GM18508 (cell line): ENCODE results near the gene NCAM2.

ENCODE experiments used
- ATAC-seq: cut with Tn5 transposase; IDR thresholded peaks from one replicate; pipeline ENCODE4 v1.9.1; 2021; ENCODE audit warnings: moderate number of reproducible peaks; ENCODE audit not compliant: insufficient read depth, unreplicated experiment

Gene NCAM2

DNA sequence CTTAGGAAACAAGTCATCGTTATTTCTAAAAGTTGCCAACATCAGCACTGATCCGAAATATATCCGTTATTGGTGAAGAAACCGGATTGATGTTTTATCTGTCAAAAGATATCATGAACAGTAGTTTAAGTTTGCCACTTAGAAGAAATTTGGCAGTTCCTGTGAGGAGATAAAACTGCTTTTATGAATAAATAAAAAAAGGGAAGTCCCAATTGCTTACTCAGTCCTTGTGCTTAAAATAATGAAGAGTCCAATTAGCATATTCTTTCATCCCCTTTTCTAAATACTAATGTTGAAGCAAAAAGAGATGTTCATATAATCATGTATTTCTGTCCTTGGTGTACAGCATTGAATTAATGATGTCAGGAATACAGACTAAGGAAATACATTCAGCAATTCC is 164.6 kb downstream of the NCAM2 start:
- ATAC-seq = no peak

GRCh38 chr21:21163904-21164303 is 165.7 kb downstream of the NCAM2 start:
- ATAC-seq = no peak

GRCh38 chr21:21165063-21165645 is 166.9 kb downstream of the NCAM2 start:
- ATAC-seq = no peak

- ATAC-seq = no peak
These were observed 176.5 kb downstream of the NCAM2 start for GRCh38 chr21:21174676-21175075.

GRCh38 chr21:21175798-21176334 is 177.7 kb downstream of the NCAM2 start:
- ATAC-seq = no peak

GRCh38 chr21:21177353-21177986 is 179.3 kb downstream of the NCAM2 start:
- ATAC-seq = no peak

DNA sequence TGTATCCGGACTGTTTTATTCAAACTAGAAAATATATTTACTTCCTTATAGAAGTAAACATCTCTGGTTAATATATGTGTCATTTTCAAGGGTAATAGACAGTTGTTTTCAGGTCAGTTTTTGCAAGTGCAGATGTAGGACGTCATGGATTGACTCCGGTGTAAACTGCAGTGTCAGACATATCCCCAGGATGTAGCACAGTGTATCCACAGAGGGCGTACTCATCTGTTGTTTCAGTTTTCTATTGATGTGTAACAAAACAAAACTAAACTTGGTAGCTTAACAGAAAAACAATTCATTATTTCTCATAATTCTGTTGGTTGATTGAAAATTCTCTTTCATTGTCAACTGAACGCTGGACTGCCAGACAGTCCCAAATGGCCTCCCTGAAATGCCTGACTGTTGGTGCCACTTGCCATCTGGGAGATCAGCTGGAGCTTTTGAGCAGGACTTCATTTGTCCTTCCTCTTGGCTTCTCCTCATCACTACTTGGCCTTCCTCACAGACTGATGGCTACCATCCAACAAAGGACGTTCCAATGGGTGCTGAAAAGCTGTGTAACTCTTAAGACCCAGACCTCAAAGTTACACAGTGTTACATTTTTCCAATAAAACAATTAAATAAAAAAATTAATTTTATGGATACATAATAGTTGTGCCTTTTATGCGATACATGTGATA is 181.6 kb downstream of the NCAM2 start:
- ATAC-seq = no peak

GRCh38 chr21:21182401-21183010 is 184.3 kb downstream of the NCAM2 start:
- ATAC-seq = no peak

DNA sequence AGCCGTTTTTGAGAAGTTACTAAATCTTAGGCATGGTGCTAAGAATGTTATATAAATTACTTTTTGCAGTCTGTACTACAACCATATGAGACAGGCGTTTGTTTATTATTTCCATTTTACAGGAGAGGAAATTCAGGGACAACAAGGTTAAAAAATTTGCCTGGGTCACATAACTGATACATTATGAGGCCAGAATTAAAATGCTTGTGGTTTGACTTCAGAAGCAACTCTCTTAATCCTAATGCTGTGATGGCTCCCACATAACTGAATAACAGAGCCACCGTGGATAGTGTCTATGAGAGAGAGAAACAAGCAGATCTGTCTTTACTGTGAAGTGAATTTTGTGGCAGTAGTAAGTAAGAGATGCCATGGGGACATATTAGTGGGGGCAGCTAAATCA is 184.9 kb downstream of the NCAM2 start:
- ATAC-seq = no peak

- ATAC-seq = no peak
These were observed 186.7 kb downstream of the NCAM2 start for GRCh38 chr21:21184771-21185528.

DNA sequence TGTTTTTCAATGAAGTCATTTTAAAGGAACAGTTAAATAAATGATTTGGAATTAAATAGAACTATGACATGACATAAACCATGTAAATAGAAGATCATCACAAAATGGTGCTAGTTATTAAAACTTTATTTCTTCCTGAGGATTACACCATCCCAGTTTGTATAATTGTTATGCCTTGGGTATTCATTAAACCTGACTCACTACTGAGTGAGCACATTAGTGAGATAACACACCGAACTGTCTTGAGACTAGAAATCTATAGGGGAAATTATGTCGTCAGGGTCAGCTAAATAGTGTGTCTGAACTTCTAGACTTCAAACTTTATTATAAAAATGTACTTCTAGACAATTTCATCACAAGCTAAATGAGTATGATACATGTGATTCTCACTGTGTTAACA is 189.4 kb downstream of the NCAM2 start:
- no peak for ATAC-seq

DNA sequence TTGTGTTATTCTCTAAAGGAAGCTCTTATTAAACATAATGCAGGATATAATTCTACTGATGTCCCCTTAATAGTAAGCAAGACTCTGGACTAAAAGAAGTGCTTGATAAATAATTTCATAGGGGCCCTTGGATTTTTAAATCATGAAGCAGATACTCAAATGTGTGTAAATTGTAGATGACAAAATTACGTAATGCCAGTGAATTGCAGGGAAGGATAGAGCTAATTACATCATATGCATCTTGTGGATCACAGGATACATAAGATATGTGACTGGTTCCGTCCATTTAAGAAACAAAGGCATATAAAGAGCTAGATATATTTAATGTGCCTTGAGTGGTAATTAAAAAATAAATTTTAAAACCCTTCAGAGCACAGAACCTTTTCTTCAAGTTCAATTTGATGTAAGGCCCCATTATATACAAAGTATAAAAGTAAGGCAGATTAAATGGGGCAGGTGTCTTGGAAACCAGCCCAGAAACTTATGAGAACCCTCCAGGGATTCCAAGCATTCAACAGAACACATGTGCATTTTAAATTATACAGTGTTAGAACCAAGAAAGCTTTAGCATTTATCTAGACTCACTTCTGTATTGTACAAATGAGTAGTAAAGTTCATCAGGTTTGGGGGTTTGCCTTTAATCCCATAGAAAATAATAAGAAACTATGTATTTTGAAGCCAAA is 190.4 kb downstream of the NCAM2 start:
- no peak for ATAC-seq

DNA sequence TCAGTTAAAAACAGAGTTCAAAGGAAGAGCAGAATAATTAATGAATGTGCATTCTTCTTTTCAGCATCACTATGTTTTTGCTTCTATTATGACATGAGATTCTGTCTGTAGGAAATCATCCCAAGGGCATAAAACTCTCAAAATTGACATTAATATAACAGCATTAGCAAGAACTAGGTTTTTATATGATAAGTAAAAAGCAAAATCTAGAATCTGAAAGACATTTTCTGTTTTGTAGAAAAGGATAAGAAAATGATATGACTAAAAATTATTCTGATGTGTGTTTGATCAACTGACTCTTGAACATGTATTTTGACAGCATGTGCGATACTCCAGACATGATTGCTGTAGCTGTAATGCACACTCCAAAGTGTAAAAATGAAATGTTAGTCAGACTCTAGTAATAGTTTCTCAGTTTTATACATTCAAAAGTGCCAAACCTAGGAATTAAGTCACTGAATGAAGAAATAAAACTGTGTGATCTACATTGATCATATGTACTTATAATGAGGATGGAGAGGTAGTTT is 197.3 kb downstream of the NCAM2 start:
- ATAC-seq = no peak

DNA sequence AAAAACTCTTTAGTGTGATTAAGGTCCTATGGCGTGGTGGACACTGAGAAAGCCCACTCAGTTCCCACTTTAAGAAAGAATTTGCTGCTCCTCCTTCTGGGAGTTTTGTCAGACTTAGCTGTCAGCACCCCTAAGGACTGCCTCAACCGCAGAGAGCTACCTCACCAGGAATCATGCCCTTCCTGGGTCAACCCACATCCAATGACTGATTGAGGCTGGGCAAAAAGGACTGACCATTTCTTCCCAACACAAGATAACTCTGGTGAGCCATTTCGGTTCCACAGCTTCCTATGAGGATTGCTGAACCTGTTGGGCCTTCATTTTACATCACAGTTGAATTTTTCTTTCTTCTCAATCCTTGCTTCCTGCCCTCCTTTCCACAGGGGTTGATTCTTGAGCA is 197.9 kb downstream of the NCAM2 start:
- ATAC-seq = no peak

DNA sequence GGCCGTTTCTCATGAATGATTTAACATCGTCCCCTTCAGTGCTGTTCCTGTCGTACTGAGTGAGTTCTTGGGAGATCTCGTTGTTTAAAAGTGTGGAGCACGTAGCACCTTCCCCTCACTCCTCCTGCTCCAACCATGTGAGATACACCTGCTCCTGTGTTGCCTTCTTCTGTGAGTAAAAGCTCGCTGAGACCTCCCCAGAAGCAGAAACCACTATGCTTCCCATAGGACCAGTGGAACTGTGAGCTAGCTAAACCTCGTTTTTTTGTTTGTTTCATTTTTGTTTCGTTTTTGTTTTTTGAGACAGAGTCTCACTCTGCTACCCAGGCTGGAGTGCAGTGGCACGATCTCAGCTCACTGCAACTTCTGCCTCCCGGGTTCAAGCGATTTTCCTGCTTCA is 198.6 kb downstream of the NCAM2 start:
- ATAC-seq = no peak

DNA sequence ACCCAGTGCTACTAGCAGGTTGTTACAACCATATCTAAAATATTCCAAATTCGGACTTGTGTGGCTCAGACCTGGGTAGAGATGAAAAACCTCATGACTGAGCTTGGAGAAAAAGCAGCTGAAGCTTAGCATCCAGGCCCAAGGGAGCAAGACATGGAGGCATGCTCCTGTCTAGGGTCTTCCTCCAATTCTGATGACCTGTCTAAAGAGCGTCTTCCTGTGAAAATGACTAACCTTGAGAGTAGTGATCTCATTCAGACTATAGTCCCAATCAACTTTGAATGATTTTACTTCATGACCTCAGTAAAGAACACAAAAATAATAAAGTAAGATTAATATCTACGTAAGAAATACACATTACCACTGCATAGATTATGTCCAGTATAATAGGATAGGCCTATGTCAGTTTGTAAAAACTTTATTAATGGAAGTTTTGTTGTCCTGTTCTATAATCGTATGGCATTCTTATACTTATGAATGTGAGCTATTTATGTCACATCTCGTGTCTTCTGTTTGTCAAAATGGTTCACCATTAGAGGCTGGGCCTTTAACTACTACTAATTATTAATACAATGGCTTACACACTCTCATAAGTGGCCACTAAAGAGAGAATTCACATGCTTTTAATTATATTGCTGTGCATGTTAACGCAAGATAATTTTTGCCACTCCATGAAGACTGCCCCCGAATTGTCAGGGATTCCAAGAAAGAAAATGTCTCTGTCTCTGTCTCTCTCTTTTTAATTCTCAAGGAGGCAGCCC is 201.3 kb downstream of the NCAM2 start:
- ATAC-seq = no peak

DNA sequence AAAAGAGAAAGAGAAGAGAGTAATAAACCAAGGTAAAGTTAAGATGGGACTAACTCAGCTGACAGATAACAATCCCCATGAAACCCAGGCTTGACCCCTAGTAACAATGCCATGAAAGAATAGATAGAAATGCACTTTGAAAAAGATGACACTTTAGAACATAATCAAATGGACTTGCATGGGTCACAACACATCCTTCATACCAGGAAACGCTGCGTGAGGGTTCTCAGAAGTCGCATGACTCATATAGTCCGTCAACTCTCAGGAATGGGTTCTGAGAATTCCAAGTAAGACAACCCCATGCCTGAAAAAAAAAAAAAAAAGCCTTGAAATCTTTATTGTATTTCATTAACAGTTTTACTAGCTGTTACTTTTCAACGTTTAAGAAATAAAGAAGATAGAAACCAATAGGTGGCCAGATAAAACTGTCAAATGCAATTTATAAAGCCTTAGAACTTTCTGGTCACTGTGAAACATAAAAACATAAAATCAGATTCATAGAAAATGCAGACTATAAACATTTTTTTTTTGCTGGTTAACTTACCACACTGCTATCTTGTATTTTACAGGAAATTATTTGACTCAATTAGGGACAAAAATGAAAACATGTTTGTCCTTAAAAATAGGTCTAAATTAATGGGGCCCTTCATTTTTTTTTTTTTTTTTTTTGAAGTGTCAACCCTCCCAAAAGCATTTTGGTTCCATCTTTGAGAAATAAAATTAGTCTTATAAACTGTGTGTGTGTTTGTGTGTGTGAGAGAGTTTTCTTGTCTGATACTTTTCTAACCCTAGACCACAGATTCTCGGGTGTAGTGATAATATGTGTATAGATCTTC is 202.1 kb downstream of the NCAM2 start:
- no peak for ATAC-seq

GRCh38 chr21:21200939-21201615 is 202.9 kb downstream of the NCAM2 start:
- ATAC-seq = no peak
